GM18858 (cell line): ENCODE results near the gene MTIF2.
"Not testable (repeated sequence)": the region's sequence is repeated elsewhere in the genome, so short reads cannot be mapped to it uniquely, and the experiment has no call there.

Experiments
- ATAC-seq: cut with Tn5 transposase; IDR thresholded peaks from one replicate; pipeline ENCODE4 v1.9.1; 2021; ENCODE audit not compliant: unreplicated experiment

The MTIF2 gene

GRCh38 chr2:55268907-55269644 lies at the start of gene MTIF2:
Gene MTIF2, minus strand, starts transcription at chr2:55269231. Its CDS starts 5,373 bp downstream, at chr2:55263858.
- peak; percentile 91 for ATAC-seq

- ATAC-seq, result no peak
Measured at GRCh38 chr2:55314985-55315384, 46.0 kb upstream of the MTIF2 start.

GRCh38 chr2:55311444-55311870 lies 42.4 kb upstream of the MTIF2 start:
- ATAC-seq, result peak; percentile 94

- no peak for ATAC-seq
Measured at GRCh38 chr2:55309446-55309845, 40.4 kb upstream of the MTIF2 start.

GRCh38 chr2:55302241-55302640 lies 33.2 kb upstream of the MTIF2 start:
- peak; percentile 77 for ATAC-seq

- no peak for ATAC-seq
Measured at GRCh38 chr2:55301277-55301676, 32.2 kb upstream of the MTIF2 start.

- peak; percentile 34 for ATAC-seq
Measured at GRCh38 chr2:55296393-55296792, 27.4 kb upstream of the MTIF2 start.

GRCh38 chr2:55283083-55283482 lies 14.1 kb upstream of the MTIF2 start:
- no peak for ATAC-seq

GRCh38 chr2:55282110-55282917 lies 13.3 kb upstream of the MTIF2 start:
- peak; percentile 96 for ATAC-seq

- not testable (repeated sequence) for ATAC-seq
Measured at GRCh38 chr2:55280851-55281546, 12.0 kb upstream of the MTIF2 start.

- ATAC-seq, result not testable (repeated sequence)
Measured at GRCh38 chr2:55279859-55280424, 10.9 kb upstream of the MTIF2 start.

- ATAC-seq, result not testable (repeated sequence)
Measured at GRCh38 chr2:55279214-55279835, 10.3 kb upstream of the MTIF2 start.

GRCh38 chr2:55277310-55277709 lies 8.3 kb upstream of the MTIF2 start:
- no peak for ATAC-seq

GRCh38 chr2:55274346-55274745 lies 5.3 kb upstream of the MTIF2 start:
- not testable (repeated sequence) for ATAC-seq

- ATAC-seq, result no peak
Measured at GRCh38 chr2:55269645-55269990, 587 bp upstream of the MTIF2 start.

GRCh38 chr2:55268288-55268906 lies 634 bp downstream of the MTIF2 start:
- ATAC-seq, result no peak

GRCh38 chr2:55259586-55259985 lies 9.4 kb downstream of the MTIF2 start:
- ATAC-seq, result not testable (repeated sequence)

GRCh38 chr2:55252832-55253231 lies 16.2 kb downstream of the MTIF2 start:
- ATAC-seq, result no peak

GRCh38 chr2:55247025-55247424 lies 22.0 kb downstream of the MTIF2 start:
- no peak for ATAC-seq

- ATAC-seq, result no peak
Measured at GRCh38 chr2:55245411-55245810, 23.6 kb downstream of the MTIF2 start.
